Upper lobe of right lung (tissue), 1 donor: ENCODE measurements around the gene IGF1R. TPM values are rescaled to one million over a fixed set of nuclear protein-coding genes. Genes with fewer than 3 reads are reported as not detected.
A peak's percentile ranks its signal among the peaks of the same experiment; 100 is the strongest.

ENCODE experiments used
- ATAC-seq: fragments of 200-7000 bp; cut with Tn5 transposase; one replicate; pipeline ENCODE4 v1.9.1; 2020; ENCODE audit warnings: mild to moderate bottlenecking, moderate library complexity
- DNase-seq: peaks from one replicate; pipeline ENCODE4 v3.0.0-alpha.2; 2020
- H3K27ac ChIP-seq: fragments of 200-600 bp; one replicate; pipeline ENCODE4 v1.8.0; 2022
- H3K27me3 ChIP-seq: fragments of 200-600 bp; one replicate; pipeline ENCODE4 v1.8.0; 2022; ENCODE audit warnings: mild to moderate bottlenecking
- H3K36me3 ChIP-seq: fragments of 200-600 bp; one replicate; pipeline ENCODE4 v1.8.0; 2022
- H3K4me1 ChIP-seq: fragments of 200-600 bp; one replicate; pipeline ENCODE4 v1.8.0; 2022
- H3K4me3 ChIP-seq: fragments of 200-600 bp; one replicate; pipeline ENCODE4 v1.8.0; 2022; ENCODE audit warnings: mild to moderate bottlenecking
- H3K9me3 ChIP-seq: fragments of 200-600 bp; one replicate; pipeline ENCODE4 v1.8.0; 2022
- CTCF ChIP-seq: fragments of 200-600 bp; IDR thresholded peaks from one replicate; pipeline ENCODE4 v1.8.0; 2022; ENCODE audit warnings: antibody characterized with exemption
- intact Hi-C: fragments of 100-400 bp; cut with DNase I; formaldehyde crosslinking; loops from one replicate; pipeline ENCODE4 v1.11.0; 2022
- total RNA-seq: library from RNA; stranded (reverse); fragmentation: NEBNext Ultra II Directional; extraction: Animal tissue kit (Norgen Biotek cat#: 25700); gene quantifications from one replicate; pipeline ENCODE4 v1.2.1, GENCODE V29; 2021
- donor health status: DM: no; HTN: yes; CAD: no; lungs with severe emphysema.

The IGF1R gene
- total RNA-seq, 1 donor from 2014 or later = 40.0 TPM

GRCh38 chr15:98720031-98720430, 71.7 kb downstream of the IGF1R start:
- H3K27ac ChIP-seq = no peak overlapping the region
- no peaks in the 10 kb centered on the region for H3K9me3 ChIP-seq
- no peak for ATAC-seq
- intact Hi-C loops = no loop called here
- TF ChIP-seq CTCF = no peak
- no peaks in the 10 kb centered on the region for H3K36me3 ChIP-seq
- peaks cover 6% of the 10 kb centered on the region for H3K4me1 ChIP-seq
- H3K27me3 ChIP-seq = no peaks in the 10 kb centered on the region
- no peak overlapping the region for H3K4me3 ChIP-seq
- DNase-seq = no peak

- no peak for DNase-seq
- no peak overlapping the region for H3K27ac ChIP-seq
Observed at GRCh38 chr15:98720577-98721565, 72.5 kb downstream of the IGF1R start.

GRCh38 chr15:98722209-98722608, 73.9 kb downstream of the IGF1R start:
- Histone ChIP-seq H3K4me1 (peaks cover 5% of the 10 kb centered on the region), H3K9me3 (no peaks in the 10 kb centered on the region), H3K27me3 (no peaks in the 10 kb centered on the region), H3K4me3 (no peak overlapping the region), H3K36me3 (no peaks in the 10 kb centered on the region), H3K27ac (no peak overlapping the region)
- no peak for TF ChIP-seq CTCF
- DNase-seq (no peak), ATAC-seq (peak; percentile 23)
- intact Hi-C loops = no loop called here

More at GRCh38 chr15:98720577-98721565, 72.5 kb downstream of the IGF1R start:
- ATAC-seq = no peak
- Histone ChIP-seq H3K27me3 (no peaks in the 10 kb centered on the region), H3K4me3 (no peak overlapping the region), H3K36me3 (no peaks in the 10 kb centered on the region), H3K9me3 (no peaks in the 10 kb centered on the region), H3K4me1 (peaks cover 6% of the 10 kb centered on the region)
- intact Hi-C loops = no loop called here
- no peak for TF ChIP-seq CTCF

GRCh38 chr15:98722645-98723044, 74.3 kb downstream of the IGF1R start:
- H3K4me1 ChIP-seq = peaks cover 7% of the 10 kb centered on the region
- intact Hi-C loops = no loop called here
- ATAC-seq = no peak

GRCh38 chr15:98723195-98723594, 74.9 kb downstream of the IGF1R start:
- DNase-seq = no peak
- no peaks in the 10 kb centered on the region for H3K27me3 ChIP-seq
- H3K4me3 ChIP-seq = no peak overlapping the region
- no peaks in the 10 kb centered on the region for H3K36me3 ChIP-seq
- H3K4me1 ChIP-seq = peaks cover 12% of the 10 kb centered on the region
- TF ChIP-seq CTCF = no peak
- no peak for ATAC-seq
- H3K27ac ChIP-seq = no peak overlapping the region
- H3K9me3 ChIP-seq = no peaks in the 10 kb centered on the region
- intact Hi-C loops = no loop called here

More at GRCh38 chr15:98722645-98723044, 74.3 kb downstream of the IGF1R start:
- no peak overlapping the region for H3K4me3 ChIP-seq
- no peaks in the 10 kb centered on the region for H3K27me3 ChIP-seq
- no peak for DNase-seq
- H3K9me3 ChIP-seq = no peaks in the 10 kb centered on the region
- H3K27ac ChIP-seq = no peak overlapping the region
- H3K36me3 ChIP-seq = no peaks in the 10 kb centered on the region
- no peak for TF ChIP-seq CTCF
